Kidney epithelial cell (primary cell): ENCODE data around the gene GLCE. TPM values are rescaled to one million over a fixed set of nuclear protein-coding genes. Genes with fewer than 3 reads are reported as not detected.

Source experiments
- DNase-seq: peaks from one replicate; pipeline ENCODE4 v3.0.0-alpha.2; 2010; ENCODE audit warnings: low read depth
- H3K27me3 ChIP-seq: 2 replicates; pipeline ENCODE4 v1.6.0; 2011; ENCODE audit warnings: low read length; ENCODE audit not compliant: control insufficient read depth, insufficient read depth
- H3K36me3 ChIP-seq: 2 replicates; pipeline ENCODE4 v1.5.1; 2011; ENCODE audit warnings: low read length; ENCODE audit not compliant: control insufficient read depth, insufficient read depth
- H3K4me3 ChIP-seq: 2 replicates; pipeline ENCODE4 v1.5.1; 2011; ENCODE audit warnings: low read depth, mild to moderate bottlenecking, control low read depth, low read length
- CTCF ChIP-seq: IDR thresholded peaks from 2 replicates; pipeline ENCODE4 v1.5.1; 2011; ENCODE audit warnings: mild to moderate bottlenecking, moderate library complexity, low read length, control low read depth, inconsistent platforms; ENCODE audit not compliant: insufficient read depth, poor library complexity, severe bottlenecking
- total RNA-seq: library from RNA; depleted of rRNA; stranded (reverse); fragments of >200 nt; gene quantifications from 2 replicates; pipeline ENCODE4 v1.2.3, GENCODE V29; 2015

The GLCE gene
- total RNA-seq, 1 donor from 2014 or later: 11.0 TPM

DNA sequence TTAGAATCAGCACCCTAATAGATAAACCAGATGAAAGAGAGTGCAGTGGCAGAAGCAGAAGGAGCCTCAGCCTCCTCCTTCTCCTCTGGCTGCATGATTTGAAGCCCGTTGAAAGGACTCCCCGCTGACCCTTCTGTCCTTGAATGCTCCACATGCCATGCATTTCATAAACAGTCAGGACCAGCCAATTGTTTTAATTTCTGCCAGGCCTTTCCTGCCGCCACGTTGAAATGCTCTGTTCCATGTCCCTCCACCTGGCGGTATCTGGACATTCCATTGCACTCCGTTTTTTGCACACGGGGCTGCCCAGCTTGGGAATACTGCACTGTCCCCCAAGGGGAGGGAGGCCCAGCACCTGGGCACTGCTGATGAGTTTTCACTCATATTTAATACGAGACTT, 35.2 kb upstream of the GLCE start:
- no peak overlapping the region for H3K4me3 ChIP-seq
- no peak for TF ChIP-seq CTCF
- DNase-seq: no peak
- no peaks in the 10 kb centered on the region for H3K27me3 ChIP-seq
- H3K36me3 ChIP-seq: no peaks in the 10 kb centered on the region

DNA sequence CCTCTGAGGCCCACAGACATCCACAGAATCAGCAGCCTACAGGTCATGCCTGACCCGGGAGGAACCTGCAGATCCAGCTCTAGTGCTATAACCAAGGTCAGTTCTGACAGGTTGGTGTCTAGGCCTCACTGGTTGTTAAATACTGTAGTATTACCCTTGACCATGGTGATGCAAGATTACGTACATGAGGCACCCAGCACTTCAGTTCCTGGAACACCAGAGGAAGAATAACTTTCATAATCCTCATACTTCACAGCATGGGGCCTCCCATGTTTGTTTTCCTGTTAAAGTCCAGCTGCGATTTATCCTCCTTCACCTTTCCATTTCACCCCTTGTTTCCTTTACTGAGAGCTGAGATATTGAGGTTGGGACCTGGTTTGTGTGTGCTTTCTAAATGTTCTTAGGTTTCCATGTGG, 34.4 kb upstream of the GLCE start:
- TF ChIP-seq CTCF: no peak
- DNase-seq: no peak
- Histone ChIP-seq H3K4me3 (no peak overlapping the region), H3K27me3 (no peaks in the 10 kb centered on the region), H3K36me3 (no peaks in the 10 kb centered on the region)

DNA sequence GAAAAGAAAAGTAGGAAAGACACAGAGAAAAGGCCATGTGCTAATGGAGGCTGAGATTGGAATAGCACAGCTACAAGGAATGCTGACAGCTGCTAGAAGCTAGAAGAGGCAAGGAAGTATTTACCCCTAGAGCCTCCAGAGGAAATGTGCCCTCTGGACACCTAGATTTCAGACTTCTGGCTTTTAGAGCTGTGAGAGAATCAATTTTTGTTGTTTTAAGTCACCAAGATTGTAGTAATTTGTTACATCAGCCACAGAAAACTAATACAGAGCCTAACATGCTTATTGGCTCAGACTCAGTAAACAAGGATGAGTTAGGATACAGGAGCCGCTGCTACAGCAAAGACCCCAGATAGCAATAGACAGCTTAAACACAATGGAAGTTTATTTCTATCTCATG, 33.1 kb upstream of the GLCE start:
- Histone ChIP-seq H3K36me3 (no peaks in the 10 kb centered on the region), H3K4me3 (no peak overlapping the region), H3K27me3 (no peaks in the 10 kb centered on the region)
- TF ChIP-seq CTCF: no peak
- DNase-seq: no peak

GRCh38 chr15:69128667-69129311, 31.6 kb upstream of the GLCE start:
- Histone ChIP-seq H3K27me3 (no peaks in the 10 kb centered on the region), H3K36me3 (no peaks in the 10 kb centered on the region), H3K4me3 (no peak overlapping the region)
- no peak for DNase-seq
- no peak for TF ChIP-seq CTCF

GRCh38 chr15:69131362-69132220, 28.8 kb upstream of the GLCE start:
- Histone ChIP-seq H3K27me3 (no peaks in the 10 kb centered on the region), H3K36me3 (no peaks in the 10 kb centered on the region), H3K4me3 (no peak overlapping the region)
- no peak for TF ChIP-seq CTCF
- DNase-seq: no peak

GRCh38 chr15:69132430-69132829, 28.0 kb upstream of the GLCE start:
- H3K4me3 ChIP-seq: no peak overlapping the region
- no peaks in the 10 kb centered on the region for H3K36me3 ChIP-seq
- H3K27me3 ChIP-seq: no peaks in the 10 kb centered on the region
- TF ChIP-seq CTCF: no peak
- DNase-seq: no peak
